IPS-18a (cell line): ENCODE data around the gene B4GALNT3.

Source experiments
- H3K27ac ChIP-seq: one replicate; pipeline ENCODE4 v1.5.1; 2013; ENCODE audit warnings: low read length
- H3K27me3 ChIP-seq: one replicate; pipeline ENCODE4 v1.6.1; 2013; ENCODE audit warnings: mild to moderate bottlenecking, low read length; ENCODE audit not compliant: control insufficient read depth, insufficient read depth
- H3K36me3 ChIP-seq: one replicate; pipeline ENCODE4 v1.6.1; 2013; ENCODE audit warnings: low read depth, low read length; ENCODE audit not compliant: control insufficient read depth
- H3K4me1 ChIP-seq: one replicate; pipeline ENCODE4 v1.6.1; 2013; ENCODE audit warnings: low read depth, low read length; ENCODE audit not compliant: control insufficient read depth
- H3K4me3 ChIP-seq: one replicate; pipeline ENCODE4 v1.5.1; 2013; ENCODE audit warnings: low read length
- H3K9ac ChIP-seq: one replicate; pipeline ENCODE4 v1.6.1; 2013; ENCODE audit warnings: mild to moderate bottlenecking, low read length, moderate library complexity
- H3K9me3 ChIP-seq: one replicate; pipeline ENCODE4 v1.6.1; 2013; ENCODE audit warnings: low read depth, low read length; ENCODE audit not compliant: control insufficient read depth

The B4GALNT3 gene

DNA sequence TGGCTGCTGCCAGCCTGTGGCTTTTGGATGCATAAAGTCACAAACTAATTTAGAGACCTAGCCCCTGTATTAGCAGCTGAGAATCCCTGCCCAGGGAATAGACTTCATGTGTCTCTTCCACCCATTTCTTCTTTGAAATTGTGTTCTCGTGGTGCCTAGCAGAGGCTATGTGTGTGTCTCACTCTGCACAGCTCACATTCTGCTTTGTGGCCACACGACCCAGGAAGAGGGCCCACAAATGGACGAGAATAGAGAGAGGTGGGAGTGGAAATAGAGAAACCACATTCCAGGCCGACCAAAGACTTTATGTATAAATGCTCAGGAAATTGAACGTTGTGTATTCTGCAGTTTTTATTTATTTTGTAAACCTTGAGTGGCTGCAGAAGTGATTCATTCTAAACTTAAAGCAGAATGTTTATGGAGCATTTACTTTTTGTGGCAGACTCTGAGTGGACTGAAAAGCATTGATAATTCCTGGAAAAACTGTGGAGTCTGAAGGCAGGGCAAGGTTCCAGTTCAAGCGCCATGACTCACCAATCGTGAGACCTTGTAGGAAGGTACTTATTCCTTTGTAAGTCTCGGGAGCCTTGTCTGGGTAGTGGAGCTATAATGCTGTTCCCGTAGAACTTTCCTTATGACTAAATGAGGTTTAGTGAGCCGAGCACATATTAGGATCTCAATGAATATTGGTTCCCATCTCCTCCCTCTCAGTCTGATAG is 9.1 kb downstream of the B4GALNT3 start:
- Histone ChIP-seq H3K4me1 (peaks cover 2% of the 10 kb centered on the region), H3K9me3 (no peaks in the 10 kb centered on the region)

DNA sequence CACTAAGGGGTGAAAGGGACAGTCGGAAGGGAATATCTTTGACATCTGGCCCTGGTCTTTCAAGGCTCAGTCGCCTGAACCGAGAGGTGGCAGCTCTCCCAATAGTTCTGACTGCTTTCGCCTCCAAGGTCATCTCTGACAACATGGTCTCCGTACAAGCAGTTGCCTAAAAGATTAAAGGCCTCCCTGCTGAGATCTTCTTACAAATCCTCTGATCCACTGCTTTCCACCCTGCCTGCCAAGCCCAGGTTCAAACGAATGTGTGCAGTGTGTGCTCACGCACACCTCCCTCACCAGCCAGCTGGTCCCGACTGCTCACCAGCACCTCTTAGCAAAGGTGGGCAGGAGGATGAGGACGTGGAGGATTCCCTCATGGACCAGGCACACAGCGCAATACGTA is 10.4 kb downstream of the B4GALNT3 start:
- no peak overlapping the region for H3K9ac ChIP-seq
- H3K4me3 ChIP-seq: no peak overlapping the region
- peaks cover 7% of the 10 kb centered on the region for H3K4me1 ChIP-seq
- no peaks in the 10 kb centered on the region for H3K27me3 ChIP-seq
- no peak overlapping the region for H3K27ac ChIP-seq
- H3K36me3 ChIP-seq: no peaks in the 10 kb centered on the region
- no peaks in the 10 kb centered on the region for H3K9me3 ChIP-seq

More for the DNA sequence above, 9.1 kb downstream of the B4GALNT3 start:
- no peaks in the 10 kb centered on the region for H3K36me3 ChIP-seq
- H3K27me3 ChIP-seq: no peaks in the 10 kb centered on the region
- H3K9ac ChIP-seq: no peak overlapping the region
- no peak overlapping the region for H3K27ac ChIP-seq
- H3K4me3 ChIP-seq: no peak overlapping the region

DNA sequence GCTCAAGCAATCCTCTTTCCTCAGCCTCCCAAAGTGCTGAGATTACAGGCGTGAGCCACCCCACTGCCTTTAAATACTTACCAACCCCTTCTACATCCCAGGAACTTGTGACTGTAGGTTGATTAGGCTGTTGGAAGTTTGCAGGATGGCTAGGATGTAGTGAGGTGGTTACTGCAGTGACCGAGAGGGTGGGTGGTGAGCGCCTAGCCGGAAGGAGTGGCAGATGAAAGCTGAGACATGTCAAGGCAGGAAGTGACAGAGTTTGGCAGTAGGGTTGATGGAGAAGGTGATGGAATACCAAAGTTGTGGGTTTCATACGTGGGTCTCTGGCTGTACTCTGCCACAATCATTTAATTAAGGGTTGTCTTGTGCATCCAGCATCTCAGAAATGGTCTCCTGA is 13.5 kb downstream of the B4GALNT3 start:
- Histone ChIP-seq H3K36me3 (no peaks in the 10 kb centered on the region), H3K4me1 (peaks cover 7% of the 10 kb centered on the region), H3K9ac (no peak overlapping the region), H3K4me3 (no peak overlapping the region), H3K9me3 (no peaks in the 10 kb centered on the region), H3K27ac (no peak overlapping the region), H3K27me3 (no peaks in the 10 kb centered on the region)

DNA sequence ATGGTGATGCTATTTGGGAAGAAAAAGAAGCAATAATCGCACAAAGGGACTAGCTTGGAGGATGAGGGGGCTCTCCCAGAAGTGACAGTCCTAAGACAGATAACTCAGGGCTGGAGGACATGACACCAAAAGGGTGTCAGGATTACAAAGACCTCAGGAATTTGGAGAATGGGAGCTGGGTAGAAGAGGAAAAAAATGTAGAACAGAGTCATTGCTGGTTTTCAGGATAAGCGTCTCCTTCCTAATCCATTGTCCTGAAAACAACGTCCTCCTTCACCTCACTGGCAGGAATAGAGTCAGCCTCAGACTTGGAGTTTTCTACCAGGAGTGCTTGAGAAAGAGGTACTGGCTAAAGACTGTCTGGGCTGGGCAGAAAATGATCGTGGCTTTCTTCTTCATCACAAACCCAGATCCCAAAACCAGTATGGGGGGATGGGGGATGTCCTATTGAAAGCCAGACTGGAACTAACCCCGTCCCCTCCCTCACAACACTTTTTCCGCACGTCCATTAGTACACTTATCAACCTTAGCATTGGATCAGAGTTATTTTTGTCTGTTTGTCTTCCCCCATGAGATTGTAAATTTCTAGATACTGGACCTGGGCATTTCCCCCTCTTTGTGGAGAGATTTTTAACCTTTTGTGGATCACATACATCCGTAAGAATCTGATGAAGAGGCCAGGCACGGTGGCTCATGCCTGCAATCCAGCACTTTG is 14.3 kb downstream of the B4GALNT3 start:
- peaks cover 7% of the 10 kb centered on the region for H3K4me1 ChIP-seq
- H3K9me3 ChIP-seq: no peaks in the 10 kb centered on the region
- H3K4me3 ChIP-seq: no peak overlapping the region
- H3K27me3 ChIP-seq: no peaks in the 10 kb centered on the region
- no peaks in the 10 kb centered on the region for H3K36me3 ChIP-seq
- H3K9ac ChIP-seq: no peak overlapping the region
- H3K27ac ChIP-seq: no peak overlapping the region

DNA sequence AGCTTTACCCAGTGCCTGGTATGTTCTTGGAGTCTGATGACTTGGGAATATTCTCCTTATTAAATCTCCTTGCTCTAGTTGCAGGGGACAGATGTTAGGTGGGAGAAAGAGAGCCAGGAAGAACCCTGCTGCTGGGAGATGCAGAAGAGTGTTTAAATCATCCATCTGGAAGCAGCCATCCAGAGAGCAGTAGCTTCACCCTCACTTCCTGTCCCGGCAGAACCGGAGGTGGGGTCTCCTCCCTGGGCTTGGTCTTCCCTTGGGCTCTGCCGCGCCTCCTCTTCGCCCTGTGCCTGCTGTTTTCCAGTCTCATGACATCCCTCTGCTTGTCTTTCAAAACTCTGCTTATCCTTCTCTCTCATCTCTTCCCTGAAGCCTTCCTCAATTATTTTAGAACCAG is 15.5 kb downstream of the B4GALNT3 start:
- Histone ChIP-seq H3K9ac (no peak overlapping the region), H3K9me3 (no peaks in the 10 kb centered on the region), H3K4me1 (peaks cover 7% of the 10 kb centered on the region), H3K36me3 (no peaks in the 10 kb centered on the region), H3K27me3 (no peaks in the 10 kb centered on the region), H3K27ac (no peak overlapping the region), H3K4me3 (no peak overlapping the region)

DNA sequence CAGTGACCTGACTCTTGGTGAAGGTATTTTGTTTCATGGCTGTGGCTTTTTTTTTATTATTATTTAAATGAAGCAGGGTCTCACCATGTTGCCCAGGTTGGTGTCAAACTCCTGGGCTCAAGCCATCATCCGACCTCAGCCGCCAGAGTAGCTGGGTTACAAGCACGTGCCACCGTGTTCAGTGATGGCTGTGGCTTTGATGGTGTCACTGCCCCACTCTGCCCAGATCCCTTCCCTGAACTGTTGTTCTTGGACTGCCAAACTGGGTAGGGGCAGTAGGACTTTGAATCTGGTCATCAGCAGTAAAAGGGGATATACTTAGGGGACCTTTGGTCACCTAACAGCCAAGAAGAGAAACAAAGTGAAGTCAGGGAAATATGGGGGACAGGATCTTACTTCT is 19.4 kb downstream of the B4GALNT3 start:
- Histone ChIP-seq H3K9ac (no peak overlapping the region), H3K27ac (no peak overlapping the region), H3K4me1 (peaks cover under 1% of the 10 kb centered on the region), H3K36me3 (no peaks in the 10 kb centered on the region), H3K4me3 (no peak overlapping the region), H3K9me3 (no peaks in the 10 kb centered on the region), H3K27me3 (no peaks in the 10 kb centered on the region)

DNA sequence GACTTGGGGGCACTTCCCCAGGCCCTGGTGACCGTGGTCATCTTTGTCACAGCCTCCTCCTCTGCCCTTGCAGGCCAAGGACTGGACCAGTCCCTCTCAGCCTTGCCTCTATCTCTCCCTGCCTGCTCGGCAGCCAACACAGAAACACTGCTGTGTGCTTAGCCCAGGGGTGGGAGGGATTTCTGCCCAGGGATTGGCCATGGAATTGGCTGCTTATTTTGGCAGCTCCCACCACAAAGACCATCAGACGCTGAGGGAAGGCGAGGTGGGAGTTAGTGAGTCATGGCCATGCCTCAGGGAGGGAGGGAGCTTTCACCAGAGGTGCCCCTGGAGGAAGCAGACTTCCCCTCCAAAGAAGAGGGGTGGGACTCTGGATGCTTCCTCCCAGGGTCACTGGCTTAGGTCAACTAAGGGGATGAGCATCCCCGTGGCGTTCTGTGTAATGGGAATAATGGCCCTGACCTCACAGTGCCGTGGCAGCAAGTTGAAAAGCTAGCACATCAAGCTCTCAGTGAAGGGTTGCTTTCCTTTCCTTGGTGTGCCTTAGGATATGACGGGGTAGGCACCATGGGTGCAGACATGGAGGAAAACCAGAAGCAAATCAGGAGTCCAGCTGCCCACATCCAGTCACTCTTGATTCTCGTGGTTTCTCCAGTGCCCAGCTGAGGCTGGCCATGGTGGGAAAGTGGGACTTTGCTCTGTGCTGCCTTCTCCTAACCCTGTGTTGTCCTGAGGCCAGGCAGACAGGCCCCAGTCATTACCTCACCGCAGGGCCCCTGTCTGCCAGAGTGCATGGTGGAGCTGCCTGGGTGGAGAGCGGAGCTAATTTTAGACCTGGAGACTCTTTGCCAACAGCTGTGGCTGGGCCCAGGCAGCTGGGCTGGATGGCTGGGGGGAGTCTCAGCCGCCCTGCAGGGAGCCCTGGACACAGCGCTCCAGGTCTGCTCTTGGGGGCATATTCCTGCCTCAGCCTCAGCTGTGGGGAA is 21.4 kb downstream of the B4GALNT3 start:
- Histone ChIP-seq H3K4me3 (no peak overlapping the region), H3K9ac (no peak overlapping the region), H3K27ac (no peak overlapping the region), H3K9me3 (no peaks in the 10 kb centered on the region), H3K4me1 (no peaks in the 10 kb centered on the region), H3K27me3 (no peaks in the 10 kb centered on the region), H3K36me3 (no peaks in the 10 kb centered on the region)

DNA sequence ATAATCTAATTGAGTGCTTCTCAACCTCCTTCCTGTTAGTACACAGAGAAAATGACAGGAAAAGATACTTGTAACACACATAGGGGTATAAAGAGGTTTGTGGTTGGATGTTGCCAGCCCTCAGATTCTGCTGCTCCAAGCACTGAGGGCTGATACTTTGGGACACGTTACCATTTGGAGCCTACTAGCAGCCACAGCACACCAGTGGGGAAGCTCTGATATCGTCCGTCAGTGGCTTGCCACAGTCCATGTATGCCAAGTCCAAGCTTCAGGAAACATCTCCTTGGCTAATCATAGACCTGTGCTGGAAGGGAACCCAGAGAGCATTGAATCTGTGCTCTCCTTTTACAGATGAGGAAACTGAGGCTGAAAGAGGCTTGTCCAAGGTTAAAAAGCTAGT is 22.3 kb downstream of the B4GALNT3 start:
- H3K27me3 ChIP-seq: no peaks in the 10 kb centered on the region
- no peak overlapping the region for H3K27ac ChIP-seq
- no peaks in the 10 kb centered on the region for H3K9me3 ChIP-seq
- no peak overlapping the region for H3K4me3 ChIP-seq
- H3K4me1 ChIP-seq: no peaks in the 10 kb centered on the region
- H3K9ac ChIP-seq: no peak overlapping the region
- H3K36me3 ChIP-seq: no peaks in the 10 kb centered on the region

DNA sequence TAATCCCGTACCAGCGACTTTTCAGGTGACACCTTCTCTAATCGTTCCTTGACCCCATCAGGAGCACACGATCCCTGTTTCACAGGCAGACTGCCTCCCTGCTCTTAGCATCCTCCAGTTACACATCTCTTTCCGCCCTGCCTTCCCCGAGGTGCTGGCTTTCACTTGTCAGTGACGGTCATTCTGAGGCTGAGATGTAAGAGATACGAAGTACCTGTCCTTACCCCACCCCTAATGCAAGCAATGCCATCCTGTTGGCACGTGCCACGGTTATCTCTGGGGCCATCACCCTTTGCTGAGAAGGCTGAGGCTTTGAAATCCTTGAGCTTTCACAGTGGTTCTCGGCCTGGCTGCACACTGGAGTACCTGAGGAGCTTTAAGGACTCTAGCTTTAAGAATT is 24.4 kb downstream of the B4GALNT3 start:
- no peaks in the 10 kb centered on the region for H3K9me3 ChIP-seq
- H3K4me3 ChIP-seq: no peak overlapping the region
- no peaks in the 10 kb centered on the region for H3K36me3 ChIP-seq
- no peak overlapping the region for H3K27ac ChIP-seq
- no peak overlapping the region for H3K9ac ChIP-seq
- H3K27me3 ChIP-seq: no peaks in the 10 kb centered on the region
- H3K4me1 ChIP-seq: no peaks in the 10 kb centered on the region

DNA sequence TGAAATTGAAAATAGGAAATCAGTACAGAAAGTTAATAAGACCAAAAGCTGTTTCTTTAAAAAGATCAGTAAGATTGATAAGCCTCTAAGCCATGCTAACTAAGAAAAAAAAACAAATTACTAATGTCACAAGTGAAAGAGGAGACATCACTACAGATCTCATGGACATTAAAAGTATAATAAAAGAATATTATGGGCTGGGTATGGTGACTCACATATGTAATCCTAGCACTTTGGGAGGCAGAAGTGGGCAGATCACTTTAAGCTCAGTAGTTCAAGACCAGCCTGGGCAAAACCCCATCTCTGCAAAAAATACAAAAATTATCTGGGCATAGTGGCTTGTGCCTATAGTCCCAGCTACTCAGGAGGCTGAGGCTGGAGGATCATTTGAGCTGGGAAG is 30.5 kb downstream of the B4GALNT3 start:
- H3K4me3 ChIP-seq: no peak overlapping the region
- H3K9me3 ChIP-seq: peaks cover 7% of the 10 kb centered on the region
- no peak overlapping the region for H3K9ac ChIP-seq
- H3K27ac ChIP-seq: no peak overlapping the region
- H3K36me3 ChIP-seq: no peaks in the 10 kb centered on the region
- H3K4me1 ChIP-seq: no peaks in the 10 kb centered on the region
- no peaks in the 10 kb centered on the region for H3K27me3 ChIP-seq

DNA sequence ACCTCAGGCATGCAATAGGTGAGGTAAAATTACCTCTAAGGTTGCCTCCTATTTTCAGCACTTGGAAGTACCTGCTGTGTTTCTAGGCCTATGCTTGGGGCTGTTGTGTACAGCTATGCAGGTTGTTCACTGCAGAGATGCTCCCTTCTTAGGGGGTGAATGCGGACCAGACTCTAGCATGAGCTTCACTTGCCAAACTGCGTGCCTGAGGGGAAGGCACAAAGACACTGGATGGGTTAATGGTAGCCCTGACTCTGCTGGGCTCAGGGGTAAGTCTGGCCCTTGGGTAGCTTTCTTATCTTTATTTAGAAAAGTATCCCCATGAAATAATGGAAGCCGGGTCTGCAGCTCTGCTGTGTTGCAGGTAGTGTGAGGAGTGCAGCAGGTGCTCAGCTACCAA is 35.7 kb downstream of the B4GALNT3 start:
- Histone ChIP-seq H3K36me3 (no peaks in the 10 kb centered on the region), H3K4me1 (no peaks in the 10 kb centered on the region), H3K27me3 (no peaks in the 10 kb centered on the region), H3K9me3 (peaks cover 7% of the 10 kb centered on the region), H3K9ac (no peak overlapping the region), H3K27ac (no peak overlapping the region), H3K4me3 (no peak overlapping the region)
